Activated naive CD8-positive, alpha-beta T cell treated with anti-CD3 and anti-CD28 coated beads, Interleukin-2, amount 50 U/mL, for 16 hours (primary cell): Measurements from ENCODE around the gene RHBG.

ENCODE experiments used
- DNase-seq: peaks from one replicate; pipeline ENCODE4 v3.0.0-alpha.2; 2020; ENCODE audit warnings: low read depth, low spot score

RHBG gene

DNA sequence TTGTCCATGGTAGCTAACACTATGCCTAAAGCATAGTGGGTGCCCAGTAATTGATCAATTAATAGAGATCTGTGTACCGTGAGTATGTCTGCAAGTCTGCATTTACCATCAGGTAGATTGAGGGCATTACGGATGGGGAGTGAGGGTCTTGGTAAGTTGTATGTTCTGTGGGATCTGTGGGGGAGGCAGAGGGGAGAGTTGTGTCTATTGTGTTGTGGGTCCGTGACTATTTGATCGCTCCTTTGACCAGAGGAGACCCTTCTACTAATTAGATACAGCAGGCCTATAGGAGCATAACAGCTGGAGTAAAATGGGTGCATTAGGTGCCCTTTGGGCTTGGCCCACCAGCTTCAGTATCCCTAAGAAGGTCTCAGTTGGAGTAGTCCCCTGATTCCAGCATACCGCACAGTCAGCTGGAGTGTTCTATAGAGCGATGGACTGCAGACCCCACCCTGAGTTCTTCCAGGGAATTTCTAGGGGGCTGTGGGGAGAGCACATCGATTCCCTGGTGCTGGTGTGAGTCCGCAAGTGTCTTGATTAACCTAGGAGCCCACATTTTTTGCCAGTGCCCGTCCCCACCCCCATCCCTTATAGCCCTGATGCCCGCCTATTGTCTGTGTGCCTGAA lies 55.9 kb downstream of the RHBG start:
- DNase-seq, result no peak

DNA sequence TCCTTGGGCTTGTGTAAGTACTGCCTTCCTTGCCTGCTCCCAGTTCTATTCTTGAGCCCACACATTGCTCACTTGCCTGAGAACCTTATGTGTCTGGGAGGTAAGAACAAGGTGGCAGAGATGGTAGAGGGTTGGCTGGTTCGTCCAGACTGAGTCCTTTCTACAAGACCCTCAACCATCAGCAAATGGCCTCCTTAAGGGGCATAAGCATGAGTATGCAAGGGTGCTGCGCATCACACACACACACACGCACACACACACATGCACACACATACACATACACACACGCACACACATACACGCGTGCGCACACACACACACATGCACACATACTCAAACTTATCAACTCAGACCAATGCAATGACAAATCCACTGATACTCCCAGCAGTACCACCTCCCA lies 56.9 kb downstream of the RHBG start:
- DNase-seq, result no peak

DNA sequence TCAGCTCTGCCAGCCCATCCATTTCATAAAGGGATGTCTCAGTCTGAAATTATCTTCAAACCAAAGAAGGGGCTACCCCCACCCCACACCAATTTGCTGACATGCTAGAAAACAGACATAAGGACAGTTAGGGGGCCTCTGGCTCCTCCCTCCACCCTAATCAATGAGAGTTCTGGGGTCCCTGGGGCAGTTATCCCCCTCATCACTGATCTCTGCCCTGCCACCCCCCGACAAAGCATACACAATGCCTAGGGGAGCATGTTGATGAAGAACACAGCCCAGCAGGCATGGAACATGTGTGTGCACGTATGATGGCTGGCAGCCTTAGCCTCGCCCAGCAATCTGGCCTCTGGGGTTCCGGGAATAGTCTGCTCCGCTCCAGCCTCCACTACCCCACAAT lies 58.9 kb downstream of the RHBG start:
- no peak for DNase-seq

DNA sequence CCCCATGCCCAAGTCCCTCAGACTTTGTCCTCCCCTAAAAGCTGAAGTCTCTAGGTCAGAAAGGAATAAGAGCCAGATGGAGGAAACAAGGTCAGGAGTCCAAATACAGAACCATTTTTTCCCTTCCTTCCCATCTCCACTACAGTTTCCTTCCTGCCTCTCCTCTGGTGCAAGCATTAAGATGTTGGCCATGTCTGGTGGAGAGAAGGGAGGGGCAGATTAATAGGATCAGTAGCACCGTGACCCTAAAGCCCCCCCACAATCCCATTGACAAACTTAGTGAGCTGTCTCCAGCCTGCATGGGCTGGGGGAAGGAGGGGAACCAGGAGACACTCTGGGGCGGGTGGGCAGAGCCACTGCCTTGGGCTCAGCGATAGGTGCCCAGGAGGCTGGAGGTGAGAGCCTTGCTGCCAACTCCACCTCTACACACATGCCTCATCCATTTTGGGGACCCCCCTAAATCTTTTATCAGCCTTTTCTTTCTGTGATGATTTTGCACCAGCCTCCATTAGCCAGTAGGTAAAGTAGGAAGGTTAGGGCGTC lies 59.8 kb downstream of the RHBG start:
- no peak for DNase-seq

DNA sequence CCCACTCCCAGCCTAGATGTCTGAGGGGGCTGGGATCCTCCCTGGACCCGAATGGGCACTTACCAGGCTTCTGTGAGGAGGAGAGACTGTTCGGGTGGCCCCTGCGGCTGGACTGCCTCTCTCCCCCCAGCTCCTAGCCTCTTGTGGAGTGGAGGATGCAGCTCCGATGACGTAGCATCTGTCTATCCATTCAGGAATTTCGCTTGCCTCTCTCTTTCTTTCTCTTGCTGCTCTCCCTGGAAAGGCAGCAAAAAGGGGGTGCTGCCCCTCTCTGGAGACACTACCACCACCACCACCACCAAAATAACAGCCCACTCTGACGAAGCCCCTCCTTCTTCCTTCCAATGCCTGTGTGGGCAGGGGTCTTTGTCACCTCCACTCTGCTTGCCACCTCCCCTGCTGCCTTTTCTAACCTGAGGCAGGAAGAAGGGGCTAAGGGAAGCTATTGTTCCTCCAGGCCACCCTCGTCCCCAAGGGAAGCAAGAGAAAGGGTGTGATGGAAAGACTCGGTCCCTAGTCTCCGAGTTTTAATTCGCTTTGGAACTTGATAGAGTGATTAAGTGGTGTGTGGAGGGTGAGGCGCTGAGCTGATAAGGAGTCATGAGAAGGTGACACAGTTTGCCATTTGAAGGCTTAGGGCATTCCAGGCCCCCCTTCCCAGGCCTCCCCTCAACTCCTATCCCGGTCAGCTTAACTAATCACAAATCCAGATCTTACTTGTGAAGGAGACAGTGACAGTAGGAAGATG lies 60.5 kb downstream of the RHBG start:
- DNase-seq, result no peak

DNA sequence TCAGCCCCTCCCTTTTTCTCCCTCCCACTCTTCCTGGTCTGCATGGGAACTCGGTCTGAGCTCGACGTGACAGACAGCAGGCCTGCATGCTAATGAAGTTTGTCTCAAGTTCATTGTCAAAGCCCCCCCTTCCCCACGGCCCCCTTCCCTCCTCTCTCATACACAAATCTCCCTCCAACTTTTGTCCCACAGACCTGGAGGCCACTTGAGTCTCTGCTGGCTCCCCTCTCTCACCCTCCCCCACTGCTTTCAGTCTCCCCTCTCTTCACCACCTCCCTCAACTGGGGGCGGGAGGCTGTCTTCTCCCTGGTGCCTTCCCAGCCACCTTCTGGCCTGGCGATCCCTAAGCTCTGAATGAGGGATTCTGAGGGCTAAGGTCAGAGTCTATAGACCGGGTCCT lies 61.3 kb downstream of the RHBG start:
- DNase-seq, result no peak

DNA sequence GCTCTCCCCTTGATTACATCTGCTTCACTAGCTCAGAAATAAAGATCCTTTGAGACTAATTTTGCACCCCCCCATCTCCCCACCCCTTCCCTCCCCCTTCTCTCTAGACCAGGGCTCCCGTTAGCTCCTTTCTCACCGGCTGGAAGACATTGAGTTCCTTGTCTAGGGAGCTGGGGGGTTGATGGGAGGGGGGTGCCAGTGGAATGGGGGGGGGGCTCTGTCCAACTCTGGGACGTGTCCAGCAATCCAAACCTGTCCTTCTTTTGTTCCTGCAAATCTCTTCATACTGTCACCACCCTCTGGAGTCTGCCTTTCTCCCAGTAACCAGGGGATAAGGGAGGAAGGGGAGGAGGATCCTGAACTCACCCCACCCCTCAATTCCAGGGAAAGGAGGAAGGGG lies 61.9 kb downstream of the RHBG start:
- no peak for DNase-seq

DNA sequence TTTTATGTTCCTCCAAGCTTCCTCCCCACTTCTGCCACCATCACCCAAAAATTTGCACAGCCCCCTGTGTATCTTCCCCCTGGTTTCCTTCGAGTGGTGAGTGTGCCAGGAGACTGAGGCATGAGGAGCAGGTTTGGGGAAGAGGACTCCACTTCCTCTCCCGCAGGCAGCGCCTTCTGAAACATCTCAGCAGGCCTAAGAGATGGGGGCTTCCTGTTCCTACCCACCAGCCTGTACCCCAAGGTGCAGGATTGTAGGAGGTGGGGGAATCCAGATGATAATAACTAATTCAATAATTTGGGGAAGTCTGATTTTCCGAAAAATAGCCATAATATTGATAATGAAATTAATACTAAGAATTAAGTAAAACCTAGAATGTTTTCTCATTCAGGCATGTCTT lies 62.4 kb downstream of the RHBG start:
- DNase-seq, result no peak

DNA sequence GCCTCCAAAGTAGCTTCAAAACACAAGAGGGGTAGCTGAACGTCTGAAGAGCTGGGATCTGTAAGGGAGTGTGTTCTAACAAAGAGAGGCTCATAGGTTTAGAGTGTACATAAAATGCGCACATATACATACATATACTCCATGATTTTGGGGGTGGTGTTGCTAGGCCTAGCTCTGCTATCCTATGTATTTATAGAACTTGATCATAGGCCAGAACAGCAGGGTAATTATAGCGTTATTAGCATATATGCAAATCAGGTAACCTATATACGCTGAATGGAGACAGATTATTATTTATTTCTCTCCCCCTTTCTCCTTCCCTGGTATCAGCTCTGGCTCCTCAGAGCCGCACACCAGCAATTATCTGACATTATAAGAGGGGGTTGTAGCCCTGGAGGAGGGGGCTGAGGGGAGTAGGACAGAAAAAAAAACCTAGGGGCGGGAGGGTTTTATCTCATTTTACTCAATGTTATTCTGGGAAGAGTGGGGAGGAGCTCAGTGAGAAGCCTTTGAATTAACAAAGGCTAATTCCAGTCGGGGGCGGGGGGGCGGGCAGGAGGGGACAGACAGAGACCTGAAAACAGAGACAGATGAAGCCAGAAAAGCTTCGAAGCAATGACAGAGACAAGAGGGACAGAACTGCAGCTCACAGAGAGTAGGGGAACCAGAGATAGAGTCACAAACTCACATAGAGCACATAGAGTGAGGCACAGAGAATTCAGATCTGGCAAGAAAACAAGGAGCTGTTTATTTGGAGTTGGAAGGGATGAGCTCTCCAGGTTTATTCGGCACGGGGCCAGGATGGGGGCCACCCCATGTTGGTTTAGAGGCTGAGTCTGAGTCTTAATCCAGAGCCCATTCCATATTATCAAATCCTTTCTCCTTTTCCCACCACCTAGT lies 63.0 kb downstream of the RHBG start:
- no peak for DNase-seq

DNA sequence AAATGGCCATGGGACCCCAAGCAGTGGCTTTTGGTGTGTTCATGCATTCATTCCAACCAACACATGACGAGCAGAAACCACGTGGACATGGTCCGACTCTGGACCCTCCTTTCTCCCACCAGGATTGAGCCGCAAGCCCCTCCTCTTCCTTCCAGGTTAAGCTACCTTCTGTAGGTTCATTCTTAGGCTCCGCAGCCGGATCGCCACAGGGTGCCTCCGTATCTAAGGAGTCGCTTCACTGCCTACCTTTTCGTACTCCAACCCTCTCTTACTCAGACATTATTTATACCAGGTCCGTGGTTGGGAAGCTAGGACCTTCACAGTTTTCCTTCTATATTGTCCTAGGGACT lies 63.6 kb downstream of the RHBG start:
- no peak for DNase-seq

DNA sequence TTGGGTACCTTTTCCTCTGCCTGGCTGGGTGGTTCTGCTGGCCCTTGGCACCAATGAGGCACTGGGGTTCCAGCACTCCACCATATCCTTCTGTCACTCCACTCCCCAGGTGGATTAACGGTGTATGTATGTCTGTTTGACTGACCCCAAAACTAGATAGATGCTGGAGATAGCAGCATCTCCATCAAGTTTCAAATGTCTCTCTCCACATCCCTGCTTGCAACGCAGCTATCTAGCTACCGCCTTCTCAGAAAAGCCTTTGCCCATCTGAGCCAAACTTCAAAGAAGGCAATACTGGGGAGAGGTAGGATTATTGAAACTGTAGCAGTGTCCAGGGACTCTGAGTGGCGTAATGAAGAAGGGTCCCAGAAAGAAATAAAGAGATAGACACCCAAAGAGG lies 64.0 kb downstream of the RHBG start:
- no peak for DNase-seq

DNA sequence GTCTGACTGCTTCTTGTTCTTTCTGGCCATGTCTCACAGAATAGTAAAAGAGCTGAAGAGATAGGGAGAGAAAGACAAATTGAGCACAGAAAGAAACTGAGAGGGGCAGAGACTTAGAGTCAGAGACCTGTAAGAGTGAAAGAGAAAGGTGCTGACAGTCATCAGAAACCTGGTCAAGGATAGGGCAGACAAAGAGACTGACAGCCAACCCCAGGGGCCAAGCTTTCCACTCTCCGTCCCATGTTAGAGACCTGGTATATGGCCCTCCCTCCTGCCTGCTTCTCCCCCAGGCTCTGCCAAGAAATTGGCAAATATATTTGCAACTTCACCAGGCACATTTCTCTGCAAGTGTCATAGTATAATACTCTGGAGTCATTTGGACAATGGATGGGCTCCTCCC lies 64.6 kb downstream of the RHBG start:
- DNase-seq, result no peak
